CD4-positive, CD25-positive, alpha-beta regulatory T cell (primary cell): ENCODE data around the gene RAB3IL1. TPM values are rescaled to one million over a fixed set of nuclear protein-coding genes. Genes with fewer than 3 reads are reported as not detected.

Source experiments
- ATAC-seq, 2 donors: fragments of 150-1000 bp; cut with Tn5 transposase; one replicate each; pipeline ENCODE4 v1.10.0; 2021; ENCODE audit warnings: low read depth in 2 of 2, moderate number of reproducible peaks in 2 of 2, moderate library complexity in 1 of 2
- DNase-seq, 3 donors: peaks; one replicate each; pipeline versions ENCODE4 v3.0.0 to v3.0.0-alpha.2; 2012 to 2022; ENCODE audit warnings: mixed read lengths in 1 of 3
- H3K27ac ChIP-seq: one replicate; pipeline ENCODE4 v1.7.0; 2013; ENCODE audit warnings: mild to moderate bottlenecking, low read length; ENCODE audit not compliant: insufficient read depth, poor library complexity, severe bottlenecking
- H3K27me3 ChIP-seq: one replicate; pipeline ENCODE4 v1.7.0; 2013; ENCODE audit warnings: low read length; ENCODE audit not compliant: control insufficient read depth, insufficient read depth
- H3K36me3 ChIP-seq: one replicate; pipeline ENCODE4 v1.7.0; 2013; ENCODE audit warnings: mild to moderate bottlenecking, low read length, moderate library complexity; ENCODE audit not compliant: control insufficient read depth, insufficient read depth
- H3K4me1 ChIP-seq: 2 replicates; pipeline ENCODE4 v1.7.0; 2013; ENCODE audit warnings: mild to moderate bottlenecking, low read length; ENCODE audit not compliant: insufficient read depth, control insufficient read depth, poor library complexity, severe bottlenecking
- H3K4me3 ChIP-seq: one replicate; pipeline ENCODE4 v1.7.0; 2013; ENCODE audit warnings: low read depth, mild to moderate bottlenecking, low read length, moderate library complexity
- H3K9me3 ChIP-seq, 2 experiments: 1 replicate in 1 of 2; 2 replicates in 1 of 2; pipeline ENCODE4 v1.7.0; 2013; ENCODE audit warnings: low read length in 2 of 2, mild to moderate bottlenecking in 1 of 2, moderate library complexity in 1 of 2; ENCODE audit not compliant: control insufficient read depth in 2 of 2
- H3K27ac Mint-ChIP-seq, 3 donors: one replicate each; pipeline ENCODE4 v1.8.0; 2020 to 2022; ENCODE audit warnings: mild to moderate bottlenecking in 3 of 3, mixed read lengths in 3 of 3, moderate library complexity in 2 of 3
- H3K27me3 Mint-ChIP-seq: one replicate; pipeline ENCODE4 v1.8.0; 2022; ENCODE audit warnings: mild to moderate bottlenecking, mixed read lengths
- H3K36me3 Mint-ChIP-seq: one replicate; pipeline ENCODE4 v1.8.0; 2020; ENCODE audit warnings: mixed read lengths
- H3K4me1 Mint-ChIP-seq, 4 donors: one replicate each; pipeline ENCODE4 v1.8.0; 2020 to 2022; ENCODE audit warnings: mixed read lengths in 4 of 4, mild to moderate bottlenecking in 1 of 4
- H3K4me3 Mint-ChIP-seq, 4 donors: one replicate each; pipeline ENCODE4 v1.8.0; 2020 to 2022; ENCODE audit warnings: mild to moderate bottlenecking in 4 of 4, mixed read lengths in 4 of 4, moderate library complexity in 3 of 4
- H3K9me3 Mint-ChIP-seq, 7 donors: one replicate each; pipeline ENCODE4 v1.8.0; 2020 to 2022; ENCODE audit warnings: mixed read lengths in 7 of 7, mild to moderate bottlenecking in 3 of 7, moderate library complexity in 2 of 7
- polyA plus RNA-seq, 4 donors: library from polyadenylated mRNA; unstranded; fragments of 300-500 nt; fragmentation: Illumina TruSeq; gene quantifications; one replicate each; pipeline ENCODE4 v1.2.3, GENCODE V29; 2021
- total RNA-seq: library from RNA; stranded (reverse); gene quantifications from one replicate; pipeline ENCODE4 v1.2.3, GENCODE V29; 2022

The RAB3IL1 gene
- total and polyA plus RNA-seq, 5 donors from 2014 or later = not detected

- no peaks in the 10 kb centered on the region for H3K27me3 ChIP-seq
- no peaks in the 10 kb centered on the region for H3K36me3 ChIP-seq
- no peak overlapping the region for H3K4me3 Mint-ChIP-seq
- no peaks in the 10 kb centered on the region for H3K36me3 Mint-ChIP-seq
- H3K27ac Mint-ChIP-seq = no peak overlapping the region
- H3K4me3 ChIP-seq = no peak overlapping the region
- H3K9me3 Mint-ChIP-seq = peaks cover 0 to 1% (median 0%) of the 10 kb centered on the region in 7 donors
- peaks cover 5% of the 10 kb centered on the region for H3K4me1 ChIP-seq
- no peak overlapping the region for H3K27ac ChIP-seq
- no peaks in the 10 kb centered on the region for H3K9me3 ChIP-seq
- H3K27me3 Mint-ChIP-seq = peaks cover 9% of the 10 kb centered on the region
- DNase-seq (no peak), ATAC-seq (no peak)
- peaks cover 0 to 7% (median 2%) of the 10 kb centered on the region in 4 donors for H3K4me1 Mint-ChIP-seq
These were observed 46.8 kb downstream of the RAB3IL1 start for GRCh38 chr11:61870541-61871031.

DNA sequence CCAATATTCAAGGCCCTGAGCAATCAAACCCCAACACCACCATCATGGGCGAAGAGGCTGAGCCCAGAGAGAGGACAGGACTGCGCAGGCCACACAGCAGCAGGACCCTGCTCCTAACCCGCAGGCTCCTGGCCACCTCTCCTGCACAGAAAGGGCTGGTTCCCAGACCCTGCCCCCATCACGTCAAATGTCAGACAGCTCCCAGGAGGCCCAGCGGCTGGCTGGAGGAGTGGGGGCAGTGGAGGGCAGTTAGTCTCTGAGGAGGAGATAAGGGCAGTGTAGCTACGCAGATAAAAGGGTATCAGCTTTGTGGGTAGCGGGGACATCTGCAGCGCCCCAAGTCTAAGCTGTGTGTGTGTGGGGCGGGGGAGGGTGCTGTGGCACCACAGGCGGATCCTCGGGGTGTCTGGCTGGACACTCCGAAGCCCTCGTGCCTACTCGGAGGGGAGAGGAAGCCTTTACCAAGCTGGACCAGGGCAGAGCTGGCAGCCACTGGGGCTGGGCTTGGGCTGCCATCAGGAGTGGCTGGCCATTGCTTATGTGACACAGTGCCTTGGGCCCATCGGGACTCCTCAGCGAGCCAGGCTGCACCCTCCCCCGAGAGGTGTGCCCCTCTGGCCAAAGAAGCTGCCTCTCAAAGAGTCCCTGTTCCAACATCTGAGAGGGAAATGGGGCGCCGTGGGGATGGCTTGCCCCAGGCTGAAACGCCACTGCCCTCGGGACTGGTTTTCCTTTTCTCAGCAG, 47.5 kb downstream of the RAB3IL1 start:
- H3K4me3 Mint-ChIP-seq = no peak overlapping the region
- Histone ChIP-seq H3K36me3 (no peaks in the 10 kb centered on the region), H3K27me3 (no peaks in the 10 kb centered on the region), H3K4me3 (no peak overlapping the region), H3K9me3 (no peaks in the 10 kb centered on the region), H3K4me1 (peaks cover 5% of the 10 kb centered on the region), H3K27ac (no peak overlapping the region)
- H3K27ac Mint-ChIP-seq = no peak overlapping the region
- H3K36me3 Mint-ChIP-seq = no peaks in the 10 kb centered on the region
- H3K27me3 Mint-ChIP-seq = peaks cover 7% of the 10 kb centered on the region
- H3K4me1 Mint-ChIP-seq = peaks cover 0 to 7% (median 2%) of the 10 kb centered on the region in 4 donors
- ATAC-seq = no peak
- peaks cover 0 to 1% (median 0%) of the 10 kb centered on the region in 7 donors for H3K9me3 Mint-ChIP-seq
- DNase-seq = no peak

DNA sequence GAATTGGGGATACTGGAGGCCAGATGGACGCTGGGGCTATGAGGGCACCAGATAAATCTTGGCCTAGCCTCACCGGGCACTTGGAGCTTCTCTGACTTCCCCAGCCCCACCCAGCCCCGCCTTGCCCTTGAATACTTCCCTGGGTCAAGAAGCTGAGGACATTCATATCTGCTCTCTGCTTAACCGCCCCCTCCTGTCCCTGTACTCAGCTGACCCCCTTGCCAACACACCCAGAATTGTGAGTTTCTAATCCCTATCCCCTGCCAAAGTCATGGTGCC, 48.0 kb downstream of the RAB3IL1 start:
- no peak overlapping the region for H3K27ac Mint-ChIP-seq
- H3K9me3 ChIP-seq = no peaks in the 10 kb centered on the region
- DNase-seq (no peak), ATAC-seq (no peak)
- peaks cover 5% of the 10 kb centered on the region for H3K27me3 Mint-ChIP-seq
- no peak overlapping the region for H3K4me3 ChIP-seq
- H3K36me3 Mint-ChIP-seq = no peaks in the 10 kb centered on the region
- peaks cover 0 to 7% (median 2%) of the 10 kb centered on the region in 4 donors for H3K4me1 Mint-ChIP-seq
- no peak overlapping the region for H3K27ac ChIP-seq
- H3K27me3 ChIP-seq = no peaks in the 10 kb centered on the region
- peaks cover 5% of the 10 kb centered on the region for H3K4me1 ChIP-seq
- H3K36me3 ChIP-seq = no peaks in the 10 kb centered on the region
- peaks cover 0 to 1% (median 0%) of the 10 kb centered on the region in 7 donors for H3K9me3 Mint-ChIP-seq
- H3K4me3 Mint-ChIP-seq = no peak overlapping the region

DNA sequence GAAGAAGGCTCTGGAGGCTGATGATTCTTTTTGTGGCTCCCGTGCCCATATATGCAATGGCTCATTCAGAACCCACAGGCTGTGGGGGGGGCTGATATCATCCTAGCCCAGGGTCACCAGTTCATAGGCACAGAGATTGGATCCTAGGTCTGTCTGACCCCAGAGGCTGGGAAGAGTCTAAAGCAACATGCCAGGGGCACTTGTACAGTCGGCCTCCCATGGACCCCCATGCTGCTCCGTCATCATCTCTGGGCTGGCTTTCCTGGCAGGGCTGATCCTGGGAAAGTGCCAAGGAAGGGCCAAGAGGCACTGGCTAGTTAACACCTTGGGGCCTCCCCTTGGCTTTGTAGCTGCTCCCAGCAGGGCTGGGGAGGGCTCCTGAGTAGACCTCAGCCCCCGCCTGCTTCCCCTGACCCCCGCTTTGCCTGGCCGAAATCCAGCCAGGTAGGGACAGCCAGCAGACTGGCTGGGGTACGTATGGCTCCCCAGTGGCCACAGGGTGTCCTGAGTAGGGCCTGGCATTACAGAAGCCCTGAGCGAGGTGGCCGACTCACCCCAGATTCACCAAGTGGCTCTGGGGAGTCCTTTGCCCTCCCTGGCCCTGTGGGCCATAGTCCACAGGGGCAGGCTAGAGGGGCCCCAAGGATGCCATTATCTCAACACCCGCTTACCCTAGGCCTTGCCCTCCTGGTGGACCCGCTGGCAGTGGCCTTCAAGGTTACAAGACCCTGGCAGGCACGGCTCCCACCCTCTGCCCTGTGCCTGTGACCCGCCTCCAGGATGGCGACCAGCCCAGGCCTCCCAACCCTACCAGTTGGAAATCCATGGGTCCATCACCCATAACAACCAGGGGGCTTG, 48.6 kb downstream of the RAB3IL1 start:
- H3K27ac Mint-ChIP-seq = no peak overlapping the region
- no peaks in the 10 kb centered on the region for H3K36me3 Mint-ChIP-seq
- Histone ChIP-seq H3K36me3 (no peaks in the 10 kb centered on the region), H3K4me1 (peaks cover 5% of the 10 kb centered on the region), H3K27me3 (no peaks in the 10 kb centered on the region), H3K4me3 (no peak overlapping the region), H3K9me3 (no peaks in the 10 kb centered on the region), H3K27ac (no peak overlapping the region)
- peaks cover 5% of the 10 kb centered on the region for H3K27me3 Mint-ChIP-seq
- DNase-seq (no peak), ATAC-seq (no peak)
- H3K4me3 Mint-ChIP-seq = no peak overlapping the region
- H3K4me1 Mint-ChIP-seq = peaks cover 0 to 7% (median 2%) of the 10 kb centered on the region in 4 donors
- peaks cover 0 to 1% (median 0%) of the 10 kb centered on the region in 7 donors for H3K9me3 Mint-ChIP-seq

GRCh38 chr11:61866958-61867343, 50.4 kb downstream of the RAB3IL1 start:
- Histone ChIP-seq H3K27me3 (no peaks in the 10 kb centered on the region), H3K36me3 (no peaks in the 10 kb centered on the region), H3K4me1 (peaks cover 5% of the 10 kb centered on the region), H3K27ac (no peak overlapping the region), H3K4me3 (no peak overlapping the region), H3K9me3 (no peaks in the 10 kb centered on the region)
- ATAC-seq (no peak), DNase-seq (no peak)
- Mint-ChIP-seq H3K9me3 (peaks cover 0 to 1% (median 0%) of the 10 kb centered on the region in 7 donors), H3K4me1 (peaks cover 0 to 7% (median 2%) of the 10 kb centered on the region in 4 donors), H3K27me3 (peaks cover 5% of the 10 kb centered on the region), H3K4me3 (no peak overlapping the region), H3K27ac (no peak overlapping the region), H3K36me3 (no peaks in the 10 kb centered on the region)

GRCh38 chr11:61866231-61866957, 51.0 kb downstream of the RAB3IL1 start:
- Mint-ChIP-seq H3K27me3 (peaks cover 5% of the 10 kb centered on the region), H3K4me1 (peaks cover 0 to 7% (median 2%) of the 10 kb centered on the region in 4 donors), H3K4me3 (no peak overlapping the region), H3K27ac (no peak overlapping the region), H3K36me3 (no peaks in the 10 kb centered on the region), H3K9me3 (peaks cover 0 to 1% (median 0%) of the 10 kb centered on the region in 7 donors)
- H3K36me3 ChIP-seq = no peaks in the 10 kb centered on the region
- no peak for DNase-seq
- ATAC-seq = no peak
- no peak overlapping the region for H3K4me3 ChIP-seq
- no peak overlapping the region for H3K27ac ChIP-seq
- no peaks in the 10 kb centered on the region for H3K9me3 ChIP-seq
- peaks cover 5% of the 10 kb centered on the region for H3K4me1 ChIP-seq
- H3K27me3 ChIP-seq = no peaks in the 10 kb centered on the region

DNA sequence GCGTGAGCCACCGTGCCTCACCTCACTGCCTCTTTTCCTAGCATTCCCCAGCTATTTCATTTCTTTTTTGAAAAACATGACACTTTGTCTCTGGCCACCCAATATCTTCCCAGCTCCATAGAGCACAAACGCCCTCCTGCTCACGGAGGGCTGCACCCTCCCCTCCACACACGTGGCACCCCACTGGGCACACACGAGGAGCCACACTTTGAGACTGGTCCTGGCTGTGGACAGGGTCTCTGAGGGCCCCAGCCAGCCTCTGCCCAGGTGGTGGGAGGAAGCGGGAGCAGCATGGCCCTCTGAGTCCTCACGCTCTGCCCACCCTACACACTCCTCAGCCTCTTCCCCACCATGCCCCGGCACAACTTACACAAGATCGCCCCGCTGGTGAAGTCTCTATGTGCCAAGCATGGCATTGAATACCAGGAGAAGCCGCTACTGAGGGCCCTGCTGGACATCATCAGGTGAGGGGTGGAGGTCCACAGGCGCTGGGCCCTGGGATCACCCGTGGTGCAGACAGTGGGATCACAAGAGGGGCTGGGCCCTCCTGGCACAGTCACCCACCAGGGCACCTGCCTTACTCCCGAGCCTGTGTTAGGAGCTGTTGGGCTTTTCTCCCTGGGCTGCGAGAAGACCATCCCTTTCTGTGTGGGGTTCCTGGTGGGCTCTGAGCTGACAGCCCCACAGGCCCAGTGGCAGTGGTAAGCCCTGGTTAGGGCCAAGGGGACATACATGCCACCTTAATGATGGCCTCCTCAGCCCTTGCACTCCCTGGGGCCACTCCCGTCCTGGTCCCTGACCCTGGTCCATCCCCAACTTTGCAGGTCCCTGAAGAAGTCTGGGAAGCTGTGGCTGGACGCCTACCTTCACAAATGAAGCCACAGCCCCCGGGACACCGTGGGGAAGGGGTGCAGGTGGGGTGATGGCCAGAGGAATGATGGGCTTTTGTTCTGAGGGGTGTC, 52.3 kb downstream of the RAB3IL1 start:
- Mint-ChIP-seq H3K27me3 (no peaks in the 10 kb centered on the region), H3K4me3 (no peak overlapping the region), H3K4me1 (no peaks in the 10 kb centered on the region), H3K36me3 (no peaks in the 10 kb centered on the region), H3K9me3 (peaks cover 0 to 1% (median 0%) of the 10 kb centered on the region in 7 donors), H3K27ac (no peak overlapping the region)
- no peak overlapping the region for H3K4me3 ChIP-seq
- H3K4me1 ChIP-seq = no peaks in the 10 kb centered on the region
- H3K27ac ChIP-seq = no peak overlapping the region
- ATAC-seq = no peak
- H3K27me3 ChIP-seq = no peaks in the 10 kb centered on the region
- DNase-seq = no peak
- H3K9me3 ChIP-seq = no peaks in the 10 kb centered on the region
- H3K36me3 ChIP-seq = no peaks in the 10 kb centered on the region
